Nephron (organoid): ENCODE results near the gene ARFRP1.

Experiments
- H3K27ac Mint-ChIP-seq, 3 experiments: 2 replicates each; pipeline ENCODE4 v1.8.0; 2020; ENCODE audit warnings: mixed read lengths in 3 of 3, mild to moderate bottlenecking in 2 of 3, moderate library complexity in 1 of 3
- H3K27me3 Mint-ChIP-seq: 2 replicates; pipeline ENCODE4 v1.8.0; 2021; ENCODE audit warnings: low read depth, mild to moderate bottlenecking, moderate library complexity, mixed read lengths
- H3K36me3 Mint-ChIP-seq: 2 replicates; pipeline ENCODE4 v1.8.0; 2020; ENCODE audit warnings: low read depth, mixed read lengths
- H3K4me1 Mint-ChIP-seq: 2 replicates; pipeline ENCODE4 v1.8.0; 2020; ENCODE audit warnings: mixed read lengths
- H3K4me3 Mint-ChIP-seq, 3 experiments: 2 replicates each; pipeline ENCODE4 v1.8.0; 2020; ENCODE audit warnings: mild to moderate bottlenecking in 3 of 3, mixed read lengths in 3 of 3, moderate library complexity in 2 of 3
- H3K9me3 Mint-ChIP-seq: 2 replicates; pipeline ENCODE4 v1.8.0; 2020; ENCODE audit warnings: mixed read lengths
- TF ChIP-seq, protein P1 (sequence below), 3 experiments: fragments of 200-600 bp; sonication (generic); IDR thresholded peaks; one replicate each; pipeline ENCODE4 v1.5.0; 2021; ENCODE audit warnings: antibody characterized with exemption in 3 of 3; ENCODE audit not compliant: unreplicated experiment in 3 of 3

ARFRP1 gene

DNA sequence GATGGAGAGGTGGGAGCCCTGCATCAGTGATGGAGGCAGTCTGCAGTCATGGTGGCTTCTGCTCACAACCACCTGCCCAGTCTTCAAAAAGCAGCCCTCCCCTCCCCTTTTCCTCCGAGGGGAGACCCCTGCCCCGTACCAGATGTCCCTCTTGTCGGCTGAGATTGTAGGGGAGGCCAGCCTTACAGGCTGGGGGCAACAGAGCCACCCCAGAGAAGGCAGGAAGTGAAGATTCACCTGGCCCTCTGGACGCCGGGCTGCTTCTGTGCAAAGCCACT lies 6.8 kb downstream of the ARFRP1 start:
- H3K27me3 Mint-ChIP-seq = peaks cover 3% of the 10 kb centered on the region
- H3K36me3 Mint-ChIP-seq = peaks cover 9% of the 10 kb centered on the region
- H3K9me3 Mint-ChIP-seq = no peaks in the 10 kb centered on the region
- no peak overlapping the region for H3K27ac Mint-ChIP-seq
- H3K4me1 Mint-ChIP-seq = no peaks in the 10 kb centered on the region
- no peak overlapping the region for H3K4me3 Mint-ChIP-seq
- TF ChIP-seq, protein P1, sequence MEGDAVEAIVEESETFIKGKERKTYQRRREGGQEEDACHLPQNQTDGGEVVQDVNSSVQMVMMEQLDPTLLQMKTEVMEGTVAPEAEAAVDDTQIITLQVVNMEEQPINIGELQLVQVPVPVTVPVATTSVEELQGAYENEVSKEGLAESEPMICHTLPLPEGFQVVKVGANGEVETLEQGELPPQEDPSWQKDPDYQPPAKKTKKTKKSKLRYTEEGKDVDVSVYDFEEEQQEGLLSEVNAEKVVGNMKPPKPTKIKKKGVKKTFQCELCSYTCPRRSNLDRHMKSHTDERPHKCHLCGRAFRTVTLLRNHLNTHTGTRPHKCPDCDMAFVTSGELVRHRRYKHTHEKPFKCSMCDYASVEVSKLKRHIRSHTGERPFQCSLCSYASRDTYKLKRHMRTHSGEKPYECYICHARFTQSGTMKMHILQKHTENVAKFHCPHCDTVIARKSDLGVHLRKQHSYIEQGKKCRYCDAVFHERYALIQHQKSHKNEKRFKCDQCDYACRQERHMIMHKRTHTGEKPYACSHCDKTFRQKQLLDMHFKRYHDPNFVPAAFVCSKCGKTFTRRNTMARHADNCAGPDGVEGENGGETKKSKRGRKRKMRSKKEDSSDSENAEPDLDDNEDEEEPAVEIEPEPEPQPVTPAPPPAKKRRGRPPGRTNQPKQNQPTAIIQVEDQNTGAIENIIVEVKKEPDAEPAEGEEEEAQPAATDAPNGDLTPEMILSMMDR (IDR thresholded peaks at IDR 0.05; ENCODE audit: unreplicated experiment in 3 of 3) = no peak

DNA sequence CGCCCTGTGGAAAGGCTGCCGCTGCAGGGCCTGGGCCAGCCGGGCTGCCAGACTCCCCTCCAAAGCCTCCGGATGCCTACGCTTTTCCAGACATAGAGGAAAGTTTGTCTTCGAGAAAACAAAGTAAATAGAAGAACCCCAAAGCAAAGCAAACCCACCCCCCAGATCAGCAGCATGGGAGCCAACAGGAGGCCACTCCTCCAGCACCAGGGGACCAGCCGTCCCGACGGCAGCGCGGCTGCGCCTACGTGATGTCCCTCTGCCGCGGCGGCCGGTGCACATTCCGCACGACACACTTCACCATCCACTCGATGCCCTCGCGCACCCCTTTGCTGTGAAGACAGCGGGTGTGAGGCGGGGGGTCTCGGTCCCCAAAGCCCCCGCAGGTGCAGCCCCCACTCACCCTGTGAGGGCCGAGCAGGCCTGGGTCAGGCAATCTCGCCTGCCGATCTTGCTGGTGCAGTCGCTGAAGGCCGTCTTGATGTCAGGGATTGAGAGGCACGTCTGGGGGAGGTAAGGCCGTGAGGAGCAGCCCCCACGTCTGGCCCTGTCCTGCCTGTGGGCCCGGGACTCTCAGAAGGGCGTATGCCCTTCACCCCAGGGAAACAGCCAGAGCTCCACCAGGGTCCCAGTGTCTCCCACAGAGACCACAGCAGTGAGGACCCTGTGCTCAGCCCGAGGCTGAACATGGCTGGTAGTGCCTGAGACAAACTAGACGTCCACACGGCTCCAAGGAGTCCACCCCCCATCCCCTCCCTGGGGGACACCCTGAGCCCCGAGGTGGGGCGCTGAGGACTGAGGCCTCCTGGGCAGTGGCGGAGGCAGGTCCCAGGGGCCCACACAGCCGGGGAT lies 7.4 kb downstream of the ARFRP1 start:
- Mint-ChIP-seq H3K36me3 (peaks cover 7% of the 10 kb centered on the region), H3K4me1 (no peaks in the 10 kb centered on the region), H3K4me3 (no peak overlapping the region), H3K27me3 (peaks cover 3% of the 10 kb centered on the region), H3K9me3 (no peaks in the 10 kb centered on the region), H3K27ac (no peak overlapping the region)
- TF ChIP-seq, protein P1 (IDR thresholded peaks at IDR 0.05; ENCODE audit: unreplicated experiment in 3 of 3) = no peak

DNA sequence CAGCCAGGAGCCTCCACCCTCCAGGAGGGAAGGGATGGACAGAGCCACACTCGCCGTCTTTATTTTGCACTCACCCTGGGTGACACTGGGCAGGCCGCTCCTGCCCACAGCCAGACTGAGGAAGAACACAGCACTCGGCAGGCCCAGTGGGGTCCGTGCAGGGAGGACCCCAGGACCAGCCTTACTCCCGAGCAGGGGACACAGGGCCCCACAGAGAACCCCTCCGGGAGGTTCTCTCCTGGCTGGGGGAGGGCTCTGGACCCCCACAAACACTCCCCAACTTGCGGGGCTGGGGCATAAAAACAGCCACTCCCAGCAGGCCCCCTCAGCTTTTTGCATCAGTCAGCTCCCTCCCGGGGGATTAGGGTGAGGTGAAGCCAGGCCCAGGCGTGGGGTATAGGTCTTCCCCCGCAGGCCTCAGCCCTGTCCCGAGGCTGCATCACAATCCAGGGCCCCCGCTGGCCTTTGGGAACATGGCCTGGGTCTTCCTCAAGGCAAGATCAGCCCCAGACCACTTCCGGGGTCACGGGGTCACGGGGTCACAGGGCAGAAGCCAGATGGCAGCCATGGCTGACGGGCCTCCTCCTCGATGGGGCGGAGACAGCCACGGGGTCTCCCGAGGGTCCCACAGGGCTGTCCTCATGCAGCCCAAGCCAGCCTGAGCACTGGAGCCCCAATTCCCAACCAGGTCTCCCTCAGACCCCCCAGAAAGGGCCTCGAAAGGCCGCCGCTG lies 8.1 kb downstream of the ARFRP1 start:
- Mint-ChIP-seq H3K27me3 (peaks cover 3% of the 10 kb centered on the region), H3K9me3 (no peaks in the 10 kb centered on the region), H3K4me1 (no peaks in the 10 kb centered on the region), H3K36me3 (no peaks in the 10 kb centered on the region), H3K4me3 (no peak overlapping the region), H3K27ac (no peak overlapping the region)
- TF ChIP-seq, protein P1 (IDR thresholded peaks at IDR 0.05; ENCODE audit: unreplicated experiment in 3 of 3) = no peak

DNA sequence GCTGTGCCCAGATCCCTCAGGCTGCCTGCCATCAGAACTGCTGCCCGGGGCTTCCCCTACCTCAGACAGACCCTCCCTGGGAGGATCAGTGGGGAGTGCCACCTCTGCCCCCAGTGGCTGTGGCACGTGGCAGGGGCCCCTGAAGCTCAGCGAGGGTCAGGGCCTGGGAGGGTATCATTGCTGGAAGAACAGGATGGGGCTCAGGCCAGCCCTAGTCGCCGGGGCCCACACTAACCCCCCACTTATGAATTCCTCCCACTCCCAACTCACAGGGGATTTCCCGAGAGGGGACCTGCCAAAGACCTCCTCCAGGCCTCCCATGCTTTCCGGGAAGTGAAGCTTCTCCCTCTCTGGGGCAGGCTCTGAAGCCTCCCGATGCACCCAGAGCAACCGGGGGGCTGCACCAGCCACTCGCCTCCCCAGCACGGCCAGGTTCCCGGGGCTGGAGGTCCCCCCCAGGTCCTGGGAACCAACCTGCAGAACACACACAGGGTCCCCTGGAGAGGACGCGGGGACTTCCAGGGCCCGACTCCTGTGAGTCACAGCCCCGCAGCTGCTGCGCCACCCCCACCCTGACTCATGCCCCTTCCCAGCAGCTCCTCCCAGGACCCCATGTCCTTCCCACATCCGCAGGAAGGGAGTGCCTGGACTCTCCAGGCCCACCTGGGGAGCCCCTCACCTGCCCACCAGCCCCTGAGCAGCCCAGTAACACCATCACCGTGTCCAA lies 8.9 kb downstream of the ARFRP1 start:
- Mint-ChIP-seq H3K4me1 (no peaks in the 10 kb centered on the region), H3K9me3 (no peaks in the 10 kb centered on the region), H3K27ac (no peak overlapping the region), H3K36me3 (peaks cover 1% of the 10 kb centered on the region), H3K27me3 (peaks cover 3% of the 10 kb centered on the region), H3K4me3 (no peak overlapping the region)
- TF ChIP-seq, protein P1 (IDR thresholded peaks at IDR 0.05; ENCODE audit: unreplicated experiment in 3 of 3) = no peak

DNA sequence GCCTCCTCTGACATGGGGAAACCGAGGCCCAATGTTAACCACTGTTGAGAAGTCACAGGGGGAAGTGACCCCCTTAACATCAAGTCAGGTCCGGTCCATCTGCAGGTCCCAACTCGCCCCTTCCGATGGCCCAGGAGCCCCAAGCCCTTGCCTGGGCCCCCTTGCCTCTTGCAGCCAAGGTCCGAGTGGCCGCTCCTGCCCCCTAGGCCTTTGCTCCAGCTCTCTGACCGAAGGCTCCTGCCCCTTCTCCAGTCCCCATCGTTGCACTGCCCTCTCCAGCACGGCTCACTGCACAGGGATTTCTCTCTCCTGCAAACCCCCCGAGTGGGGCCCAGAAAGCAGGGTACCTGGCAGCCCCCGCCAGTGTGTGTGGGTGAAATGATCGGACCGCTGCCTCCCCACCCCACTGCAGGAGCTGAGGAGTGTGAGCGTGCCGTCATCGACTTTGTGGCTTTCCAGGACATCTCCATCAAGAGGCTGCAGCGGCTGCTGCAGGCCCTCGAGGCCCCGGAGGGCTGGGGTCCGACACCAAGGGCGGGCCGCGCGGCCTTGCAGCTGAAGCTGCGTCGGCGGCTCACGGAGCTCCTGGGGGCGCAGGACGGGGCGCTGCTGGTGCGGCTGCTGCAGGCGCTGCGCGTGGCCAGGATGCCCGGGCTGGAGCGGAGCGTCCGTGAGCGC lies 9.8 kb downstream of the ARFRP1 start:
- no peaks in the 10 kb centered on the region for H3K9me3 Mint-ChIP-seq
- TF ChIP-seq, protein P1 (IDR thresholded peaks at IDR 0.05; ENCODE audit: unreplicated experiment in 3 of 3) = no peak
- H3K36me3 Mint-ChIP-seq = peaks cover 4% of the 10 kb centered on the region
- H3K4me3 Mint-ChIP-seq = peak overlapping the region in 1 of 3 experiments; percentile 14
- H3K27me3 Mint-ChIP-seq = peaks cover 3% of the 10 kb centered on the region
- no peak overlapping the region for H3K27ac Mint-ChIP-seq
- no peaks in the 10 kb centered on the region for H3K4me1 Mint-ChIP-seq
